Nephron (organoid): ENCODE data around the gene SLC13A4.
"Not testable (repeated sequence)": the region's sequence is repeated elsewhere in the genome, so short reads cannot be mapped to it uniquely, and the experiment has no call there.

Experiments used
- H3K27ac Mint-ChIP-seq, 3 experiments: 2 replicates each; pipeline ENCODE4 v1.8.0; 2020; ENCODE audit warnings: mixed read lengths in 3 of 3, mild to moderate bottlenecking in 2 of 3, moderate library complexity in 1 of 3
- H3K27me3 Mint-ChIP-seq: 2 replicates; pipeline ENCODE4 v1.8.0; 2021; ENCODE audit warnings: low read depth, mild to moderate bottlenecking, moderate library complexity, mixed read lengths
- H3K36me3 Mint-ChIP-seq: 2 replicates; pipeline ENCODE4 v1.8.0; 2020; ENCODE audit warnings: low read depth, mixed read lengths
- H3K4me1 Mint-ChIP-seq: 2 replicates; pipeline ENCODE4 v1.8.0; 2020; ENCODE audit warnings: mixed read lengths
- H3K4me3 Mint-ChIP-seq, 3 experiments: 2 replicates each; pipeline ENCODE4 v1.8.0; 2020; ENCODE audit warnings: mild to moderate bottlenecking in 3 of 3, mixed read lengths in 3 of 3, moderate library complexity in 2 of 3
- H3K9me3 Mint-ChIP-seq: 2 replicates; pipeline ENCODE4 v1.8.0; 2020; ENCODE audit warnings: mixed read lengths
- TF ChIP-seq, protein P1 (sequence below), 3 experiments: fragments of 200-600 bp; sonication (generic); IDR thresholded peaks; one replicate each; pipeline ENCODE4 v1.5.0; 2021; ENCODE audit warnings: antibody characterized with exemption in 3 of 3; ENCODE audit not compliant: unreplicated experiment in 3 of 3

The SLC13A4 gene

DNA sequence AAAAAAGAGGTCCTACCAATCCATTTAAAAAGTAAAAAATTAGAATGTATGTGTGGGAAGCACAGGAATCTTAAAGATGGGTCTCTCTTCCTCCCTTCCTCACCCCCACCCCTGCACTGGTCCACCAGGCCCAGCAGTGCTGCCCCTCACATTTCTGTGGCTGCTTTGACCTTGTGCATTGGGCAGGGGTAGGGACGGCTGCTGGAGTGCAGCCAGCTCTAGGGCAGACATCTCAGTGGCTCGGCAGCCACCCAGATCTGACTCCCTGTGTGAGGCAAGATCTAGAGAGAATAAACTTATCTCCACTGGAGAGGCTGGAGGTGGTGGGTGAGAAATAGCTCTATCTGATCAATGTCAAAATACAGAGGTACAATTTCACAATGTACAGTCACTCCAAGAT is 13.9 kb upstream of the SLC13A4 start:
- Mint-ChIP-seq H3K4me3 (no peak overlapping the region), H3K4me1 (peaks cover 7% of the 10 kb centered on the region), H3K9me3 (no peaks in the 10 kb centered on the region), H3K27me3 (peaks cover 8% of the 10 kb centered on the region), H3K36me3 (no peaks in the 10 kb centered on the region), H3K27ac (no peak overlapping the region)
- TF ChIP-seq, protein P1, sequence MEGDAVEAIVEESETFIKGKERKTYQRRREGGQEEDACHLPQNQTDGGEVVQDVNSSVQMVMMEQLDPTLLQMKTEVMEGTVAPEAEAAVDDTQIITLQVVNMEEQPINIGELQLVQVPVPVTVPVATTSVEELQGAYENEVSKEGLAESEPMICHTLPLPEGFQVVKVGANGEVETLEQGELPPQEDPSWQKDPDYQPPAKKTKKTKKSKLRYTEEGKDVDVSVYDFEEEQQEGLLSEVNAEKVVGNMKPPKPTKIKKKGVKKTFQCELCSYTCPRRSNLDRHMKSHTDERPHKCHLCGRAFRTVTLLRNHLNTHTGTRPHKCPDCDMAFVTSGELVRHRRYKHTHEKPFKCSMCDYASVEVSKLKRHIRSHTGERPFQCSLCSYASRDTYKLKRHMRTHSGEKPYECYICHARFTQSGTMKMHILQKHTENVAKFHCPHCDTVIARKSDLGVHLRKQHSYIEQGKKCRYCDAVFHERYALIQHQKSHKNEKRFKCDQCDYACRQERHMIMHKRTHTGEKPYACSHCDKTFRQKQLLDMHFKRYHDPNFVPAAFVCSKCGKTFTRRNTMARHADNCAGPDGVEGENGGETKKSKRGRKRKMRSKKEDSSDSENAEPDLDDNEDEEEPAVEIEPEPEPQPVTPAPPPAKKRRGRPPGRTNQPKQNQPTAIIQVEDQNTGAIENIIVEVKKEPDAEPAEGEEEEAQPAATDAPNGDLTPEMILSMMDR (IDR thresholded peaks at IDR 0.05; ENCODE audit: unreplicated experiment in 3 of 3), result no peak

DNA sequence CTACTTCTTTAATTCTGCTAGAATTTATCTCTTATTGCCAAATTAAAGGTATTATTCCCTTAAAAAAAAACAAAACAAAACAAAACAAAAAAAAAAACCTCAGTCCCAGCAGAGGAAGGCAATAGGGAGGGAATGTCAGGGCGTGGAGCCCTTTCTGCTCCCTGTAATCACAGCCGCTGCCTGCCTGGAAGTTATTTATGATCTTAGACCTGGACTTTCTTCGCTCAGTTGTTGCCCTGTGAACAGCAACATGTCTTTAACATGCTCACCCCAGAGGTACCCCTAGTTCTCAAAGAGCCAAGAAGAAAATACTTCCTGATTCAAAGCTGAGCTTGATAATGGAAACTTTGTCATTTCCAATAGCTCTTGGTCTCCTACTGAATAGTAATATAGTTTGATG is 12.9 kb upstream of the SLC13A4 start:
- TF ChIP-seq, protein P1 (IDR thresholded peaks at IDR 0.05; ENCODE audit: unreplicated experiment in 3 of 3), result no peak
- no peaks in the 10 kb centered on the region for H3K9me3 Mint-ChIP-seq
- no peaks in the 10 kb centered on the region for H3K36me3 Mint-ChIP-seq
- no peak overlapping the region for H3K27ac Mint-ChIP-seq
- peaks cover 7% of the 10 kb centered on the region for H3K4me1 Mint-ChIP-seq
- H3K4me3 Mint-ChIP-seq, result no peak overlapping the region
- peaks cover 8% of the 10 kb centered on the region for H3K27me3 Mint-ChIP-seq

DNA sequence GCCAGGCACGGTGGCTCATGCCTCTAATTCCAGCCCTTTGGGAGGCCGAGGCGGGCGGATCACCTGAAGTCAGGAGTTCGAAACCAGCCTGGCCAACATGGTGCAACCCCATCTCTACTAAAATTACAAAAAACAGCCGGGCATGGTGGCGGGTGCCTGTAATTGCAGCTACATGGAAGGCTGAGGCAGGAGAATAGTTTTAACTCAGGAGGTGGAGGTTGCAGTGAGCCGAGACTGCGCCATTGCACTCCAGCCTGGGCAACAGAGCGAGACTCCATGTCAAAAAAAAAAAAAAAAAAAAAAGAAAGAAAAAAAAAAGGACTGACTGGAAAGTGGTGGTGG is 9.3 kb upstream of the SLC13A4 start:
- H3K9me3 Mint-ChIP-seq, H3K27ac Mint-ChIP-seq, H3K4me1 Mint-ChIP-seq, H3K27me3 Mint-ChIP-seq, H3K36me3 Mint-ChIP-seq, H3K4me3 Mint-ChIP-seq: not testable (repeated sequence)

DNA sequence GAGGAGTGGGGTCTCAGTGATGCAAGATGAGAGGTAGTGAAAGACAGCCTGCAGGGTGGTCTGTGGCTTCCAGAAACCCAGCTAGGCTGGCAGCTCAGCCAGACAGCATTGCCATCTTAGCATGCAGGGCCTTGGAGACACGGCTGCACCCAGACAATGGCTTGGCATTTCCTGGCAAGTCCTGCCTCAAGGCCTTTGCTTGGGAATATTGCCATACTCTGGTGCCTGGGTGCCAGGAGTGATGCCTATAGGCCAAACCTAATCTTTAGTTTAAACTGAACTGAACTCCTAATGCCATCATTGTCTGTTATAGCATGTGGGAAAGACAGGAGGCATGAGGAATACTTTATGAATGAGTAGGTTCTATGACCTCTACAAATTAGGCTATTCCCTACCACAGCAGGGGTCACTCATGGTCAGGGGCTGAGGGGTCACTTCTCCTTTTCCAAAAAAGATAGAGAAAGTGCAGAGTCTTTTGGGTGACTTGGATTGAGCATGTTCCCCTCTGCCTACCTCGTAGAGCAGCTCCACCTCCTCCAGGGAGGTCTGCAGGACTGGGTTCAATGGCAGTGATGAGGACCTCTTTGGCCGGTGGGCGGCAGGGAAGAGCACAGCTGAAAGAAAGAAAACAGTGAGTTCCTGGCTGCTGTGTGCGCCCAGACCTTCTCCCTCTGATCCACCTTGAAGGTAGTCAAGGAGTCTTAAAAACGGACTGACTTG is 8.8 kb upstream of the SLC13A4 start:
- peaks cover 8% of the 10 kb centered on the region for H3K27me3 Mint-ChIP-seq
- H3K36me3 Mint-ChIP-seq, result no peaks in the 10 kb centered on the region
- H3K4me1 Mint-ChIP-seq, result no peaks in the 10 kb centered on the region
- TF ChIP-seq, protein P1 (IDR thresholded peaks at IDR 0.05; ENCODE audit: unreplicated experiment in 3 of 3), result no peak
- H3K27ac Mint-ChIP-seq, result no peak overlapping the region
- H3K9me3 Mint-ChIP-seq, result no peaks in the 10 kb centered on the region
- H3K4me3 Mint-ChIP-seq, result no peak overlapping the region

DNA sequence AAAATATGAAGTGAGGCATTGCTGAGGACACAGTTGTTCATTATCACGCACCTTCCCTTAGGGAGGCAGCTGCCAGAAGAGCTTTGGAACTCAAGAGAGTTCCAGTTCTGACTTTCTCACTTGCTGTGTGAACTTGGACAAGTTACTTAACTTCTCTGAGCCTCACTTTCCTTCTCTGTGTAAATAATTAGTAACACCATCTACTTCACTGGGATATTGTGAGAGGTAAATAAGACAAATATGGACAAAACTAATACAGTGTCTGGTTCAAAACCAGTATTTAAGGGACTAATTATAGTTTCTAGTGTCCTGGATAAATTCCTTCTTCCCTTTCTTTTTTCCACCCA is 6.3 kb upstream of the SLC13A4 start:
- TF ChIP-seq, protein P1 (IDR thresholded peaks at IDR 0.05; ENCODE audit: unreplicated experiment in 3 of 3), result no peak
- Mint-ChIP-seq H3K27me3 (peaks cover 3% of the 10 kb centered on the region), H3K9me3 (no peaks in the 10 kb centered on the region), H3K27ac (no peak overlapping the region), H3K4me1 (no peaks in the 10 kb centered on the region), H3K4me3 (no peak overlapping the region), H3K36me3 (no peaks in the 10 kb centered on the region)

DNA sequence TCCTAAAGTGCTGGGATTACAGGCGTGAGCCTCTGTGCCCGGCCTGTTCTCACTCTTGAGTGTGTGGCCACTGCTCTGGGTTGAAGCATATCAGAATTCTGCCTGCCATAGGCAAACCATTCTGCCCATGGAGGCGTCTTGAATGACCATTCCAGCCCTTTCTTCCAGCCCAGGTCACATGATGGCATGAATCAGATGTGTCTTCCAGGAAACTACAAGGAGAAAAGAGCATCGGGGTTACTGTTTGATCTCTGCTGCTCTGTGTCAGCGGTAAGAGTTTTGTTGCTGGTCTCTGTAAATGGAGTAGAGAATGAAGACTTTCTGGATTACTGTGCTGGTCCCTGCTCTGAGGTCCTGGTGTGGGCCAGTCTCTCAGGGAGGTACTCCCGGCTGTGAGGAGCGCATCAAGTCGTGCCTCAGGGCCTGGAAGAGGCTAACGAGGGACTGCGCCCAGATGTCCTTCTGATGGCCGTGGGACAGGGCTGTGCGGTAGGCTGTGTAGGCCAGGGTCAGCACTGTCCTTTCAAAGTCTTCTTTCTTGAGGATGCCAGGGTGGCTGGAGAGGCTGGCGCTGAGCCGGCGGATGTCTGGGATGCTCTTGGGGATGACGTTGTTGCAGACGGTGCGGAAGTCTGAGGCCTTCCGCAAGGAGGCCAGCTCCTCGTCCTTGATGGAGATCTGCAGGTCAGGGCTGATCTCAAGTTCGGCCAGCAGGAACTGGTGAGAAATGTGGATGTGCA is 5.8 kb upstream of the SLC13A4 start:
- H3K36me3 Mint-ChIP-seq, result no peaks in the 10 kb centered on the region
- H3K27ac Mint-ChIP-seq, result no peak overlapping the region
- no peaks in the 10 kb centered on the region for H3K4me1 Mint-ChIP-seq
- no peaks in the 10 kb centered on the region for H3K9me3 Mint-ChIP-seq
- H3K4me3 Mint-ChIP-seq, result no peak overlapping the region
- TF ChIP-seq, protein P1 (IDR thresholded peaks at IDR 0.05; ENCODE audit: unreplicated experiment in 3 of 3), result no peak
- peaks cover 3% of the 10 kb centered on the region for H3K27me3 Mint-ChIP-seq
